HEK293T (cell line): ENCODE results near the gene SLC43A3.

Experiments used
- ARNT ChIP-seq: fragments of 450-650 bp; IDR thresholded peaks from 2 replicates; pipeline ENCODE4 v1.6.1; 2017; ENCODE audit warnings: mild to moderate bottlenecking
- BHLHE40 ChIP-seq: fragments of 450-650 bp; IDR thresholded peaks from 2 replicates; pipeline ENCODE4 v1.6.1; 2016; ENCODE audit warnings: mild to moderate bottlenecking, moderate library complexity, borderline replicate concordance
- CTBP1 ChIP-seq: fragments of 450-650 bp; IDR thresholded peaks from 2 replicates; pipeline ENCODE4 v1.6.1; 2016; ENCODE audit warnings: borderline replicate concordance
- FOXA1 ChIP-seq: fragments of 450-650 bp; IDR thresholded peaks from 2 replicates; pipeline ENCODE4 v1.6.1; 2016; ENCODE audit warnings: mild to moderate bottlenecking
- FOXK2 ChIP-seq: fragments of 450-650 bp; IDR thresholded peaks from 2 replicates; pipeline ENCODE4 v1.6.1; 2016; ENCODE audit warnings: mild to moderate bottlenecking
- HDGF ChIP-seq: fragments of 450-650 bp; IDR thresholded peaks from 2 replicates; pipeline ENCODE4 v1.6.1; 2017; ENCODE audit warnings: antibody characterized with exemption, borderline replicate concordance
- L3MBTL2 ChIP-seq: fragments of 450-650 bp; conservative IDR thresholded peaks from 2 replicates; pipeline ENCODE4 v1.6.1; 2016; ENCODE audit warnings: mild to moderate bottlenecking
- NFRKB ChIP-seq: fragments of 450-650 bp; IDR thresholded peaks from 2 replicates; pipeline ENCODE4 v1.6.1; 2016; ENCODE audit warnings: mild to moderate bottlenecking, moderate library complexity
- PKNOX1 ChIP-seq: fragments of 450-650 bp; IDR thresholded peaks from 2 replicates; pipeline ENCODE4 v1.6.1; 2016
- SP1 ChIP-seq: fragments of 450-650 bp; IDR thresholded peaks from 2 replicates; pipeline ENCODE4 v1.6.1; 2017
- SUZ12 ChIP-seq: fragments of 450-650 bp; IDR thresholded peaks from 2 replicates; pipeline ENCODE4 v1.6.1; 2016; ENCODE audit warnings: mild to moderate bottlenecking
- TARDBP ChIP-seq: fragments of 450-650 bp; IDR thresholded peaks from 2 replicates; pipeline ENCODE4 v1.6.1; 2016
- ZNF384 ChIP-seq: fragments of 450-650 bp; IDR thresholded peaks from 2 replicates; pipeline ENCODE4 v1.6.1; 2016

- TF ChIP-seq ARNT (no peak), SUZ12 (no peak), BHLHE40 (no peak), TARDBP (no peak), FOXK2 (no peak), SP1 (no peak), PKNOX1 (no peak), L3MBTL2 (no peak), FOXA1 (no peak), CTBP1 (no peak), NFRKB (no peak), ZNF384 (no peak), HDGF (no peak)
Observed at GRCh38 chr11:57474803-57475115, 47.8 kb upstream of the SLC43A3 start.
